Ovary (tissue), 9 donors: ENCODE measurements around the gene COPS2. TPM values are rescaled to one million over a fixed set of nuclear protein-coding genes. Genes with fewer than 3 reads are reported as not detected.
"Not testable (repeated sequence)": the region's sequence is repeated elsewhere in the genome, so short reads cannot be mapped to it uniquely, and the experiment has no call there.

Source experiments
- DNase-seq, 5 donors: peaks; one replicate each; pipeline ENCODE4 v3.0.0-alpha.2; 2019 to 2020
- H3K27ac ChIP-seq, 2 donors: fragments of 200-600 bp; one replicate each; pipeline versions ENCODE4 v1.5.1 to v1.8.0; 2019 to 2022
- H3K27me3 ChIP-seq: fragments of 200-600 bp; one replicate; pipeline ENCODE4 v1.8.0; 2022
- H3K36me3 ChIP-seq: fragments of 200-600 bp; sonication (generic); one replicate; pipeline ENCODE4 v1.5.1; 2019
- H3K4me1 ChIP-seq: one replicate; pipeline ENCODE4 v1.8.1; 2013; ENCODE audit warnings: mild to moderate bottlenecking, moderate library complexity; ENCODE audit not compliant: insufficient read depth
- H3K4me3 ChIP-seq: fragments of 200-600 bp; sonication (generic); one replicate; pipeline ENCODE4 v1.5.1; 2017
- H3K9me3 ChIP-seq, 2 donors: fragments of 200-600 bp in 1 of 2; sonication (generic) in 1 of 2; one replicate each; pipeline versions ENCODE4 v1.5.1 to v1.8.1; 2013 to 2019; ENCODE audit warnings: mild to moderate bottlenecking in 1 of 2, moderate library complexity in 1 of 2
- EP300 ChIP-seq: sonication (generic); formaldehyde crosslinking; IDR thresholded peaks from one replicate; pipeline ENCODE4 v1.6.1; 2017; ENCODE audit warnings: antibody characterized with exemption
- POLR2A ChIP-seq: fragments of 450-650 bp; IDR thresholded peaks from one replicate; pipeline ENCODE4 v1.6.1; 2017; ENCODE audit warnings: antibody characterized with exemption, mild to moderate bottlenecking, moderate library complexity
- WGBS, 3 donors: extraction: QIAGEN DNeasy Blood & Tissue Kit in 1 of 3; methylation state at CpG; one replicate each; pipeline versions ENCODE4 v1.1.5 to v1.1.7; 2013 to 2017; 5-methylcytosine and 5-hydroxymethylcytosine counted together
- intact Hi-C, 4 donors: fragments of 100-400 bp; cut with DNase I; formaldehyde crosslinking; loops; one replicate each; pipeline versions ENCODE4 v1.11.0 to v1.15.1; 2022 to 2023
- polyA plus RNA-seq, 2 donors: library from polyadenylated mRNA; stranded (reverse); fragments of 200-250 nt in 1 of 2; fragments of 350-450 nt in 1 of 2; fragmentation: Illumina TruSeq in 1 of 2; extraction: RNeasy Lipid Tissue Mini Kit (QIAGEN cat#74804) in 1 of 2; gene quantifications; one replicate each; pipeline ENCODE4 v1.2.3, GENCODE V29; 2013 to 2014
- total RNA-seq, 7 donors: library from RNA; depleted of rRNA in 2 of 7; stranded (reverse); fragments of >200 nt in 2 of 7; fragmentation: NEBNext Ultra II Directional in 3 of 7; extraction: Animal tissue kit (Norgen Biotek cat#: 25700) in 3 of 7; gene quantifications; one replicate each; pipeline versions ENCODE4 v1.1.0 to v1.2.4, GENCODE V29; 2016 to 2023
- TF ChIP-seq, protein P1 (sequence below), 3 donors: fragments of 450-650 bp in 2 of 3; fragments of 200-600 bp in 1 of 3; IDR thresholded peaks; one replicate each; pipeline versions ENCODE4 v1.5.1 to v1.8.0; 2016 to 2022; ENCODE audit warnings: antibody characterized with exemption in 3 of 3, mild to moderate bottlenecking in 1 of 3
- donor health status: DM: no; HTN: no; CAD: no; lungs with moderate emphysema.
- donor health status: DM: no; HTN: no; CAD: no.
- donor health status: Bipolar disorder and iron deficiency.
- donor health status: DM: yes; HTN: yes; CAD: no.
- donor health status: DM: no; HTN: no; CAD: no.
- donor health status: DM: yes; HTN: yes; CAD: no.

The COPS2 gene
- total and polyA plus RNA-seq, 9 donors = 44.2 to 95.4 (median 80.0) TPM

GRCh38 chr15:49187549-49188245, 32.3 kb upstream of the COPS2 start:
- Histone ChIP-seq H3K36me3 (no peaks in the 10 kb centered on the region), H3K4me1 (no peaks in the 10 kb centered on the region), H3K27me3 (no peaks in the 10 kb centered on the region), H3K27ac (no peak overlapping the region), H3K9me3 (no peaks in the 10 kb centered on the region), H3K4me3 (no peak overlapping the region)
- intact Hi-C loops = no loop called here
- DNase-seq = no peak
- WGBS, 3 donors = 83 to 94% (median 88%) methylated on average over 2 of the region's 2 CpGs
- TF ChIP-seq, protein P1, sequence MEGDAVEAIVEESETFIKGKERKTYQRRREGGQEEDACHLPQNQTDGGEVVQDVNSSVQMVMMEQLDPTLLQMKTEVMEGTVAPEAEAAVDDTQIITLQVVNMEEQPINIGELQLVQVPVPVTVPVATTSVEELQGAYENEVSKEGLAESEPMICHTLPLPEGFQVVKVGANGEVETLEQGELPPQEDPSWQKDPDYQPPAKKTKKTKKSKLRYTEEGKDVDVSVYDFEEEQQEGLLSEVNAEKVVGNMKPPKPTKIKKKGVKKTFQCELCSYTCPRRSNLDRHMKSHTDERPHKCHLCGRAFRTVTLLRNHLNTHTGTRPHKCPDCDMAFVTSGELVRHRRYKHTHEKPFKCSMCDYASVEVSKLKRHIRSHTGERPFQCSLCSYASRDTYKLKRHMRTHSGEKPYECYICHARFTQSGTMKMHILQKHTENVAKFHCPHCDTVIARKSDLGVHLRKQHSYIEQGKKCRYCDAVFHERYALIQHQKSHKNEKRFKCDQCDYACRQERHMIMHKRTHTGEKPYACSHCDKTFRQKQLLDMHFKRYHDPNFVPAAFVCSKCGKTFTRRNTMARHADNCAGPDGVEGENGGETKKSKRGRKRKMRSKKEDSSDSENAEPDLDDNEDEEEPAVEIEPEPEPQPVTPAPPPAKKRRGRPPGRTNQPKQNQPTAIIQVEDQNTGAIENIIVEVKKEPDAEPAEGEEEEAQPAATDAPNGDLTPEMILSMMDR (IDR thresholded peaks at IDR 0.05) = no peak
- TF ChIP-seq EP300 (no peak), POLR2A (no peak)

- DNase-seq = no peak
- intact Hi-C loops = no loop called here
- H3K4me1 ChIP-seq = no peaks in the 10 kb centered on the region
- 94 to 98% (median 95%) methylated on average over 1 of the region's 1 CpG for WGBS, 3 donors
- H3K27me3 ChIP-seq = no peaks in the 10 kb centered on the region
- no peaks in the 10 kb centered on the region for H3K9me3 ChIP-seq
- no peaks in the 10 kb centered on the region for H3K36me3 ChIP-seq
- TF ChIP-seq EP300 (no peak), POLR2A (no peak)
- TF ChIP-seq, protein P1 (IDR thresholded peaks at IDR 0.05) = no peak
- no peak overlapping the region for H3K27ac ChIP-seq
- H3K4me3 ChIP-seq = no peak overlapping the region
Observed at GRCh38 chr15:49185473-49185872, 30.1 kb upstream of the COPS2 start.

GRCh38 chr15:49183741-49184140, 28.3 kb upstream of the COPS2 start:
- DNase-seq, H3K4me3 ChIP-seq, H3K4me1 ChIP-seq, intact Hi-C loops, H3K27ac ChIP-seq, H3K36me3 ChIP-seq, H3K27me3 ChIP-seq, H3K9me3 ChIP-seq: not testable (repeated sequence)
- 41 to 53% (median 45%) methylated on average over 3 of the region's 3 CpGs for WGBS, 3 donors

GRCh38 chr15:49182128-49182527, 26.7 kb upstream of the COPS2 start:
- intact Hi-C loops = no loop called here
- Histone ChIP-seq H3K4me3 (no peak overlapping the region), H3K4me1 (no peaks in the 10 kb centered on the region), H3K27ac (no peak overlapping the region), H3K36me3 (no peaks in the 10 kb centered on the region), H3K27me3 (no peaks in the 10 kb centered on the region), H3K9me3 (no peaks in the 10 kb centered on the region)
- 94 to 96% (median 96%) methylated on average over 4 of the region's 4 CpGs for WGBS, 3 donors
- no peak for DNase-seq
- no peak for TF ChIP-seq POLR2A
- TF ChIP-seq, protein P1 (IDR thresholded peaks at IDR 0.05) = no peak
- no peak for TF ChIP-seq EP300

DNA sequence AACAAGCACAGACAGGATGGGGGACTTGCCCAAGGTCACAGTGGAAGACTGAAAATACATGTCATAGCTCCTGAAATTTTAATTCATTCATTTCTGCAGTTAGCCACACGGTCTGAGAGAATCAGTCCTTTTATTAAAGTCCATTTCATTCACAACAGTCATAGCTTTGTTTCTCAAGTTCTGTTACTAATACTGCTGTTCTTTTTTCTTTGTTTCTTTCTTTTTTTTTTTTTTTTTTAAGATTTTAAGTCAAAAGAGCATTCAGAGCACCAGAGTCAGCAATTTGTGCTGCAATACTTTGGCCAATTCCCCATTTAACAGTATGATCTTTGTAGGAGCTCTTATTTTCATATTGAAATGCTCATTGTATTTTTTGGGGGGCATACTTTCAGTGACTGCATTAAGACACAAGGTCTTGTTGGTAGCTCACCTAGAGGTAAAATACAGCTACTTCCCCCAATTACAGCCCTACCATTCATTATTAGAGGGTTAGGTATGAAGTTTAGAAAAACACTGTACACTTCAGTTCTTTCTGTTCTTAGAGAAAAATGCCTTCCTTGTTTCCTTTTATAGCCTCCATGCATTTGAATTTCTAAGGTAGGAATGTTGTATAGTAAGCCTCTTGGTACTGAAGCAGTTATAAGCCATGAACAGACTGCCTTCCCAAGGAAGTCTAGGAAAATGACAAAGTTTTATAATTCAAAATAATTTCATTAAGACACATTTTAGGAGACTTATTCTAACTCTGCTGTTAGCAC, 24.2 kb upstream of the COPS2 start:
- intact Hi-C loops = no loop called here
- H3K36me3 ChIP-seq = no peaks in the 10 kb centered on the region
- 79 to 85% (median 79%) methylated on average over 1 of the region's 1 CpG for WGBS, 3 donors
- no peak overlapping the region for H3K27ac ChIP-seq
- TF ChIP-seq, protein P1 (IDR thresholded peaks at IDR 0.05) = no peak
- no peak for TF ChIP-seq EP300
- no peak for TF ChIP-seq POLR2A
- DNase-seq = no peak
- no peak overlapping the region for H3K4me3 ChIP-seq
- H3K27me3 ChIP-seq = no peaks in the 10 kb centered on the region
- H3K4me1 ChIP-seq = no peaks in the 10 kb centered on the region
- H3K9me3 ChIP-seq = no peaks in the 10 kb centered on the region
